Kidney (tissue), 14 donors: ENCODE data around the gene NOL4L. TPM values are rescaled to one million over a fixed set of nuclear protein-coding genes. Genes with fewer than 3 reads are reported as not detected.
A peak's percentile ranks its signal among the peaks of the same experiment; 100 is the strongest.

Source experiments
- DNase-seq, 5 donors: peaks; one replicate each; pipeline ENCODE4 v3.0.0-alpha.2; 2013 to 2020
- FAIRE-seq: peaks from 2 replicates; lab custom pipeline; 2012; peaks lifted over from hg19 to GRCh38; lab: Jason Lieb, UNC
- H3K27ac ChIP-seq, 2 donors: one replicate each; pipeline ENCODE4 v1.7.0; 2013; ENCODE audit warnings: low read depth in 2 of 2, low read length in 2 of 2, inconsistent platforms in 1 of 2
- H3K27me3 ChIP-seq: one replicate; pipeline ENCODE4 v1.7.1; 2013; ENCODE audit warnings: low read length, inconsistent platforms; ENCODE audit not compliant: control insufficient read depth, insufficient read depth
- H3K36me3 ChIP-seq, 3 donors: one replicate each; pipeline versions ENCODE4 v1.7.0 to v1.7.1; 2013; ENCODE audit warnings: low read length in 3 of 3, control low read depth in 1 of 3, inconsistent platforms in 1 of 3; ENCODE audit not compliant: insufficient read depth in 3 of 3, control insufficient read depth in 2 of 3
- H3K4me1 ChIP-seq, 3 donors: one replicate each; pipeline versions ENCODE4 v1.7.0 to v1.7.1; 2013; ENCODE audit warnings: low read length in 3 of 3, inconsistent platforms in 1 of 3, low read depth in 1 of 3; ENCODE audit not compliant: control insufficient read depth in 2 of 3, insufficient read depth in 2 of 3
- H3K4me3 ChIP-seq, 3 donors: one replicate each; pipeline versions ENCODE4 v1.7.0 to v1.8.1; 2013; ENCODE audit warnings: low read length in 3 of 3, control low read depth in 1 of 3, inconsistent platforms in 1 of 3
- H3K9ac ChIP-seq, 3 donors: one replicate each; pipeline versions ENCODE4 v1.7.0 to v1.7.1; 2013; ENCODE audit warnings: low read length in 3 of 3, control low read depth in 1 of 3, inconsistent platforms in 1 of 3
- H3K9me3 ChIP-seq, 3 donors: one replicate each; pipeline versions ENCODE4 v1.7.0 to v1.7.1; 2013; ENCODE audit warnings: low read length in 3 of 3, control low read depth in 1 of 3, inconsistent platforms in 1 of 3; ENCODE audit not compliant: control insufficient read depth in 2 of 3, insufficient read depth in 1 of 3
- CTCF ChIP-seq: IDR thresholded peaks from 3 replicates; pipeline ENCODE4 v1.5.1; 2012; ENCODE audit warnings: mild to moderate bottlenecking, moderate library complexity, borderline replicate concordance; ENCODE audit not compliant: insufficient read depth; ENCODE audit errors: extremely low read depth
- intact Hi-C: fragments of 100-400 bp; cut with DNase I; formaldehyde crosslinking; loops from one replicate; pipeline ENCODE4 v1.11.1; 2022
- polyA plus RNA-seq: library from polyadenylated mRNA; stranded (reverse); fragments of 350-450 nt; fragmentation: Illumina TruSeq; extraction: RNeasy Lipid Tissue Mini Kit (QIAGEN cat#74804); gene quantifications from one replicate; pipeline ENCODE4 v1.2.3, GENCODE V29; 2014; ENCODE audit warnings: low read depth, low replicate concordance; ENCODE audit not compliant: insufficient read depth
- total RNA-seq: library from RNA; stranded (reverse); fragmentation: NEBNext Ultra II Directional; extraction: Animal tissue kit (Norgen Biotek cat#: 25700); gene quantifications from one replicate; pipeline ENCODE4 v1.2.1, GENCODE V29; 2021
- donor health status: control.
- donor health status: control.
- donor health status: control.
- donor health status: control.
- donor health status: control.
- donor health status: DM: yes; HTN: yes; CAD: no.
- donor health status: Normal renal cell carcinoma (clear cell type).

Gene NOL4L
- total and polyA plus RNA-seq, 2 donors from 2014 or later: 14.1 to 19.4 TPM

GRCh38 chr20:32543570-32544259 is 41.4 kb downstream of the NOL4L start:
- Histone ChIP-seq H3K4me3 (no peak overlapping the region), H3K9ac (no peak overlapping the region), H3K9me3 (no peaks in the 10 kb centered on the region), H3K36me3 (no peaks in the 10 kb centered on the region), H3K27me3 (no peaks in the 10 kb centered on the region), H3K27ac (no peak overlapping the region), H3K4me1 (peaks cover 0 to 4% (median 0%) of the 10 kb centered on the region in 3 donors)
- FAIRE-seq: no peak
- intact Hi-C loops: no loop called here
- peak in 1 of 5 donors; percentile 43 for DNase-seq
- no peak for TF ChIP-seq CTCF

GRCh38 chr20:32542259-32542615 is 42.9 kb downstream of the NOL4L start:
- Histone ChIP-seq H3K4me3 (no peak overlapping the region), H3K27me3 (no peaks in the 10 kb centered on the region), H3K9me3 (no peaks in the 10 kb centered on the region), H3K9ac (no peak overlapping the region), H3K4me1 (peaks cover 0 to 9% (median 1%) of the 10 kb centered on the region in 3 donors), H3K27ac (no peak overlapping the region), H3K36me3 (no peaks in the 10 kb centered on the region)
- no peak for TF ChIP-seq CTCF
- intact Hi-C loops: no loop called here
- no peak for FAIRE-seq
- DNase-seq: peak in 1 of 5 donors; percentile 33

GRCh38 chr20:32541323-32542258 is 43.5 kb downstream of the NOL4L start:
- Histone ChIP-seq H3K36me3 (no peaks in the 10 kb centered on the region), H3K9me3 (no peaks in the 10 kb centered on the region), H3K27me3 (no peaks in the 10 kb centered on the region), H3K4me3 (no peak overlapping the region), H3K4me1 (peaks cover 0 to 13% (median 3%) of the 10 kb centered on the region in 3 donors), H3K27ac (no peak overlapping the region), H3K9ac (no peak overlapping the region)
- FAIRE-seq (no peak), DNase-seq (peak in 2 of 5 donors; percentile 30 to 73)
- intact Hi-C loops: no loop called here
- no peak for TF ChIP-seq CTCF
